ENCODE data around the gene LSM12. TPM values are rescaled to one million over a fixed set of nuclear protein-coding genes. Genes with fewer than 3 reads are reported as not detected.
A peak's percentile ranks its signal among the peaks of the same experiment; 100 is the strongest.

Gene LSM12
- total RNA-seq, 1 experiment from 2014 or later, result 128 TPM

- Histone ChIP-seq H4K5ac (ENCODE audit: insufficient read length, low read depth, low read length) (no peak overlapping the region), H3T11ph (ENCODE audit: low read length) (no peak overlapping the region), H4K8ac (replicated peaks; ENCODE audit: insufficient read length, low read depth, low read length) (no peak overlapping the region), H2AFZ (ENCODE audit: low read length) (no peak overlapping the region), H3K23ac (ENCODE audit: insufficient read length, low read depth, low read length) (no peak overlapping the region), H3K14ac (ENCODE audit: insufficient read depth, low read length) (no peak overlapping the region), H3K56ac (ENCODE audit: insufficient read length, low read depth, low read length) (no peak overlapping the region), H2BK20ac (ENCODE audit: low read depth, low read length, poor library complexity, severe bottlenecking) (no peak overlapping the region), H2BK5ac (ENCODE audit: insufficient read length, low read length) (no peak overlapping the region), H3K4ac (ENCODE audit: low read depth, low read length) (no peak overlapping the region), H3K27me3 (ENCODE audit: insufficient read depth, low read length) (no peaks in the 10 kb centered on the region), H3K18ac (ENCODE audit: insufficient read length, low read depth, low read length) (no peak overlapping the region), H2BK120ac (ENCODE audit: low read depth, low read length, poor library complexity, severe bottlenecking) (no peak overlapping the region), H3K79me1 (ENCODE audit: insufficient read depth, low read depth, low read length, poor library complexity, severe bottlenecking) (no peaks in the 10 kb centered on the region), H3K23me2 (ENCODE audit: insufficient read length, low read depth, low read length, poor library complexity, severe bottlenecking) (peaks cover 6% of the 10 kb centered on the region), H3K9ac (ENCODE audit: extremely low read depth, insufficient read length, low read length) (no peak overlapping the region), H3K9me3 (ENCODE audit: control insufficient read depth, low read depth, low read length) (no peaks in the 10 kb centered on the region), H3K4me1 (ENCODE audit: insufficient read depth, low read length) (no peaks in the 10 kb centered on the region), H2BK12ac (ENCODE audit: insufficient read length, low read depth, low read length) (no peak overlapping the region), H2BK15ac (ENCODE audit: low read depth, low read length) (no peak overlapping the region), H2AK5ac (ENCODE audit: insufficient read length, low read length) (no peak overlapping the region), H3K4me2 (ENCODE audit: insufficient read depth, insufficient read length, low read length) (no peak overlapping the region), H3K79me2 (ENCODE audit: insufficient read depth, low read length) (no peaks in the 10 kb centered on the region), H4K91ac (ENCODE audit: insufficient read length, low read depth, low read length) (no peak overlapping the region), H3K27ac (ENCODE audit: insufficient read length, low read depth, low read length) (no peak overlapping the region), H4K20me1 (ENCODE audit: control insufficient read depth, insufficient read depth, insufficient read length) (no peaks in the 10 kb centered on the region)
- Mint-ChIP-seq H3K4me3 (peak overlapping the region in 1 of 2 experiments; percentile 40; a peak in 1 of 5 replicates), H3K4me1 (peaks cover 39 to 46% of the 10 kb centered on the region in 2 experiments), H3K36me3 (ENCODE audit: insufficient read depth in 1 of 3, low read depth in 3 of 3) (peaks cover 30 to 55% (median 55%) of the 10 kb centered on the region in 3 experiments; a peak in 6 of 7 replicates), H3K27me3 (ENCODE audit: low read depth) (peaks cover 3% of the 10 kb centered on the region), H3K9me3 (no peaks in the 10 kb centered on the region), H3K27ac (peak overlapping the region; percentile 57 to 76 (median 74); a peak in 4 of 7 replicates)
- DNase-seq, result no peak
- no CpG with 5 or more reads among the region's 7 CpGs for WGBS (ENCODE audit: extremely low coverage, insufficient read length, low lambda C conversion rate)
- TF ChIP-seq CTCF (conservative IDR thresholded peaks at IDR 0.05), result no peak
Measured at GRCh38 chr17:44084921-44085320, 18.4 kb upstream of the LSM12 start.

Measured in H9 (cell line).